Suprapubic skin (tissue), 3 donors: Measurements from ENCODE around the gene COL4A6.

Experiments
- POLR2A ChIP-seq, 2 donors: fragments of 450-650 bp; IDR thresholded peaks; one replicate each; pipeline ENCODE4 v1.6.1; 2017; ENCODE audit warnings: antibody characterized with exemption in 2 of 2, mild to moderate bottlenecking in 2 of 2, moderate library complexity in 2 of 2
- TF ChIP-seq, protein P1 (sequence below), 2 donors: fragments of 200-600 bp in 1 of 2; fragments of 450-650 bp in 1 of 2; sonication (generic) in 1 of 2; IDR thresholded peaks; one replicate each; pipeline ENCODE4 v1.5.1; 2016 to 2019; ENCODE audit warnings: antibody characterized with exemption in 2 of 2, mild to moderate bottlenecking in 1 of 2, moderate library complexity in 1 of 2

DNA sequence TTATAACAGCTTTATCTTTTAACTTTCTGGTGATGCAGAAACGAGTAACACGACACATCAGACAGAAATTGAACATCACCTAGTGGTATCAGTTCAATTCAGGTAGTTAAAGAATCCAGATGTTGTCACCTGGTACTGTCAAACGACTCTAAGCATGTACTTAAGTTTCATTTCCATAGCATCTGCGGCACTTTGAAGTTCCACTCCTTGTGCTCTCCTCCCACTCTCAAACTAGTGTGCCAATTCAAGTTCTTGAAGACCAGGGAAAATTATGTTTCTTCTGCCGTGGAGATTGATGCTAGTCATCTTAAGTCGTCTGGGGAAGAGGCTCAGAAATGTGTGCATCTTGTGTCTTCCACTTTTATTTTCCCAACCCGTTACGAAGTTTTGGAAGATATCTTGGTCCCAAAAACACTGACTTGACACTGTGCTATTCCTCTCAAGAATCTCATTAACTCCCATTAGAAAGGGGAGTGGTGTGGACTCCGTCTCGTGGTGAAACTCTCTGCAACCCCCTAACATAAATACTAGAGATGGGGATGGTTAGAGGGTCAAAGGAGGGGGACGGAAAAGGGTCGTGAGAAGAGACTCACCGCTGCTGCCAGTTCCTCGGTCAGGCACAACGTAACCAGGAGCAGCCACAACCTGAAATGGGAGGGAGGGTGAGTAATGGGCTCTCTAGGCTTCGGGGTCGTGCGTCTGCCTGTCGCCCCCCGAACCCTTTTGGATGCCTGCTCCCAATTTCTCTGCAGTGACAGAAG, 693 bp downstream of the COL4A6 start:
- TF ChIP-seq, protein P1, sequence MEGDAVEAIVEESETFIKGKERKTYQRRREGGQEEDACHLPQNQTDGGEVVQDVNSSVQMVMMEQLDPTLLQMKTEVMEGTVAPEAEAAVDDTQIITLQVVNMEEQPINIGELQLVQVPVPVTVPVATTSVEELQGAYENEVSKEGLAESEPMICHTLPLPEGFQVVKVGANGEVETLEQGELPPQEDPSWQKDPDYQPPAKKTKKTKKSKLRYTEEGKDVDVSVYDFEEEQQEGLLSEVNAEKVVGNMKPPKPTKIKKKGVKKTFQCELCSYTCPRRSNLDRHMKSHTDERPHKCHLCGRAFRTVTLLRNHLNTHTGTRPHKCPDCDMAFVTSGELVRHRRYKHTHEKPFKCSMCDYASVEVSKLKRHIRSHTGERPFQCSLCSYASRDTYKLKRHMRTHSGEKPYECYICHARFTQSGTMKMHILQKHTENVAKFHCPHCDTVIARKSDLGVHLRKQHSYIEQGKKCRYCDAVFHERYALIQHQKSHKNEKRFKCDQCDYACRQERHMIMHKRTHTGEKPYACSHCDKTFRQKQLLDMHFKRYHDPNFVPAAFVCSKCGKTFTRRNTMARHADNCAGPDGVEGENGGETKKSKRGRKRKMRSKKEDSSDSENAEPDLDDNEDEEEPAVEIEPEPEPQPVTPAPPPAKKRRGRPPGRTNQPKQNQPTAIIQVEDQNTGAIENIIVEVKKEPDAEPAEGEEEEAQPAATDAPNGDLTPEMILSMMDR (IDR thresholded peaks at IDR 0.05) = no peak
- no peak for TF ChIP-seq POLR2A (IDR thresholded peaks at IDR 0.05)
